Parathyroid adenoma (tissue), 2 donors: ENCODE data around the gene TEX12.

Source experiments
- H2AFZ ChIP-seq: fragments of 300-600 bp; sonication (generic); one replicate; pipeline ENCODE4 v1.7.0; 2017; ENCODE audit warnings: antibody characterized with exemption, mild to moderate bottlenecking
- H3K27ac ChIP-seq: fragments of 300-600 bp; sonication (generic); one replicate; pipeline ENCODE4 v1.7.0; 2017
- H3K27me3 ChIP-seq: fragments of 300-600 bp; sonication (generic); one replicate; pipeline ENCODE4 v1.7.0; 2017; ENCODE audit warnings: low read length; ENCODE audit not compliant: control insufficient read depth, insufficient read depth
- H3K36me3 ChIP-seq: fragments of 300-600 bp; sonication (generic); one replicate; pipeline ENCODE4 v1.7.0; 2017; ENCODE audit warnings: low read length; ENCODE audit not compliant: control insufficient read depth, insufficient read depth
- H3K4me1 ChIP-seq: fragments of 300-600 bp; sonication (generic); one replicate; pipeline ENCODE4 v1.7.0; 2017; ENCODE audit warnings: control low read depth
- H3K4me2 ChIP-seq: fragments of 300-600 bp; sonication (generic); one replicate; pipeline ENCODE4 v1.7.0; 2017; ENCODE audit warnings: low read length
- H3K4me3 ChIP-seq: fragments of 300-600 bp; sonication (generic); one replicate; pipeline ENCODE4 v1.7.0; 2017; ENCODE audit warnings: low read depth, low read length
- H3K79me2 ChIP-seq: fragments of 300-600 bp; sonication (generic); one replicate; pipeline ENCODE4 v1.7.0; 2017; ENCODE audit warnings: control low read depth
- H3K9ac ChIP-seq: fragments of 300-600 bp; sonication (generic); one replicate; pipeline ENCODE4 v1.7.0; 2017; ENCODE audit warnings: mild to moderate bottlenecking
- H3K9me3 ChIP-seq: fragments of 300-600 bp; sonication (generic); one replicate; pipeline ENCODE4 v1.7.0; 2017; ENCODE audit warnings: low read length; ENCODE audit not compliant: control insufficient read depth
- CTCF ChIP-seq: fragments of 300-600 bp; sonication (generic); IDR thresholded peaks from one replicate; pipeline ENCODE4 v1.7.0; 2017; ENCODE audit warnings: antibody characterized with exemption, mild to moderate bottlenecking
- donor health status: primary hyperparathyroidism.

TEX12 gene

GRCh38 chr11:112167145-112167544 lies at the start of gene TEX12:
TEX12 (plus strand) TSS chr11:112167372; CDS start chr11:112169269, 1,897 bp downstream.
- Histone ChIP-seq H3K27me3 (no peaks in the 10 kb centered on the region), H3K4me2 (no peak within 1 kb of the TSS), H3K9ac (no peak within 1 kb of the TSS), H3K4me3 (no peak within 1 kb of the TSS), H2AFZ (no peak within 1 kb of the TSS), H3K9me3 (no peaks in the 10 kb centered on the region), H3K4me1 (no peaks in the 10 kb centered on the region), H3K36me3 (no peaks in the 10 kb centered on the region), H3K79me2 (no peaks in the 10 kb centered on the region), H3K27ac (no peak within 1 kb of the TSS)
- TF ChIP-seq CTCF, result no peak

GRCh38 chr11:112118176-112118575 lies 49.0 kb upstream of the TEX12 start:
- Histone ChIP-seq H3K9ac (no peak overlapping the region), H3K9me3 (no peaks in the 10 kb centered on the region), H3K36me3 (no peaks in the 10 kb centered on the region), H2AFZ (no peak overlapping the region), H3K4me1 (no peaks in the 10 kb centered on the region), H3K4me3 (no peak overlapping the region), H3K4me2 (no peak overlapping the region), H3K27ac (no peak overlapping the region), H3K79me2 (no peaks in the 10 kb centered on the region), H3K27me3 (no peaks in the 10 kb centered on the region)
- no peak for TF ChIP-seq CTCF

- no peak overlapping the region for H3K9ac ChIP-seq
- no peak for TF ChIP-seq CTCF
- H3K36me3 ChIP-seq, result no peaks in the 10 kb centered on the region
- H3K79me2 ChIP-seq, result no peaks in the 10 kb centered on the region
- H3K4me2 ChIP-seq, result no peak overlapping the region
- no peak overlapping the region for H3K4me3 ChIP-seq
- no peaks in the 10 kb centered on the region for H3K9me3 ChIP-seq
- no peaks in the 10 kb centered on the region for H3K27me3 ChIP-seq
- H3K4me1 ChIP-seq, result no peaks in the 10 kb centered on the region
- H3K27ac ChIP-seq, result no peak overlapping the region
- H2AFZ ChIP-seq, result no peak overlapping the region
Observed at GRCh38 chr11:112121981-112122615, 45.1 kb upstream of the TEX12 start.

GRCh38 chr11:112123129-112123528 lies 44.0 kb upstream of the TEX12 start:
- H3K4me1 ChIP-seq, result no peaks in the 10 kb centered on the region
- no peak overlapping the region for H3K9ac ChIP-seq
- no peaks in the 10 kb centered on the region for H3K36me3 ChIP-seq
- TF ChIP-seq CTCF, result no peak
- H3K27me3 ChIP-seq, result no peaks in the 10 kb centered on the region
- H3K4me3 ChIP-seq, result no peak overlapping the region
- H3K4me2 ChIP-seq, result no peak overlapping the region
- H3K9me3 ChIP-seq, result no peaks in the 10 kb centered on the region
- no peak overlapping the region for H3K27ac ChIP-seq
- no peak overlapping the region for H2AFZ ChIP-seq
- H3K79me2 ChIP-seq, result no peaks in the 10 kb centered on the region

- Histone ChIP-seq H2AFZ (no peak overlapping the region), H3K9ac (no peak overlapping the region), H3K4me3 (no peak overlapping the region), H3K79me2 (no peaks in the 10 kb centered on the region), H3K27ac (no peak overlapping the region), H3K36me3 (no peaks in the 10 kb centered on the region), H3K4me1 (no peaks in the 10 kb centered on the region), H3K27me3 (no peaks in the 10 kb centered on the region), H3K9me3 (no peaks in the 10 kb centered on the region), H3K4me2 (no peak overlapping the region)
- no peak for TF ChIP-seq CTCF
Observed at GRCh38 chr11:112127056-112127455, 40.1 kb upstream of the TEX12 start.
